B cell (primary cell): ENCODE measurements around the gene FUNDC2. TPM values are rescaled to one million over a fixed set of nuclear protein-coding genes. Genes with fewer than 3 reads are reported as not detected.

Source experiments
- ATAC-seq: fragments of 200-7000 bp; cut with Tn5 transposase; one replicate; pipeline ENCODE4 v1.10.0; 2021; ENCODE audit warnings: low read depth, mild to moderate bottlenecking, moderate number of reproducible peaks, moderate library complexity
- CTCF ChIA-PET: fragments of 350-600 bp; sonication (Branson Sonifier 250); formaldehyde crosslinking; loops from one replicate; lab custom pipeline; 2021; ENCODE audit warnings: antibody characterized with exemption, inconsistent platforms; lab: Charles Lee
- POLR2A ChIA-PET: fragments of 350-600 bp; sonication (Branson Sonifier 250); formaldehyde crosslinking; loops from one replicate; lab custom pipeline; 2021; ENCODE audit warnings: antibody characterized with exemption; lab: Charles Lee
- DNase-seq: peaks from one replicate; pipeline ENCODE4 v3.0.0; 2013
- H2AFZ ChIP-seq: 2 replicates; pipeline ENCODE4 v1.6.1; 2012; ENCODE audit warnings: mild to moderate bottlenecking, low read depth, low read length; ENCODE audit not compliant: insufficient read depth, poor library complexity, severe bottlenecking
- H3K27ac ChIP-seq, 2 donors: 1 replicate in 1 of 2; 2 replicates in 1 of 2; pipeline ENCODE4 v1.5.1; 2012 to 2013; ENCODE audit warnings: low read length in 2 of 2, mild to moderate bottlenecking in 2 of 2, moderate library complexity in 1 of 2
- H3K27me3 ChIP-seq, 4 experiments: fragments of 200-600 bp in 1 of 4; sonication (generic) in 1 of 4; replicated peaks in 1 of 4; 1 replicate in 2 of 4; 2 replicates in 2 of 4; pipeline versions ENCODE4 v1.6.1 to v1.7.0; 2013 to 2016; ENCODE audit warnings: low read length in 3 of 4, mild to moderate bottlenecking in 2 of 4, mixed read lengths in 1 of 4, moderate library complexity in 1 of 4; ENCODE audit not compliant: insufficient read depth in 4 of 4, control insufficient read depth in 3 of 4; ENCODE audit errors: control extremely low read depth in 1 of 4
- H3K36me3 ChIP-seq, 2 experiments: replicated peaks in 1 of 2; 1 replicate in 1 of 2; 2 replicates in 1 of 2; pipeline versions ENCODE4 v1.6.1 to v1.7.1; 2013; ENCODE audit warnings: low read length in 1 of 2; ENCODE audit not compliant: insufficient read depth in 2 of 2, control insufficient read depth in 1 of 2; ENCODE audit errors: control extremely low read depth in 1 of 2, extremely low read depth in 1 of 2
- H3K4me1 ChIP-seq, 2 donors: fragments of 200-600 bp in 1 of 2; sonication (generic) in 1 of 2; 1 replicate in 1 of 2; 2 replicates in 1 of 2; pipeline versions ENCODE4 v1.5.1 to v1.6.1; 2013 to 2017; ENCODE audit warnings: low read length in 2 of 2; ENCODE audit not compliant: control insufficient read depth in 2 of 2, insufficient read depth in 2 of 2
- H3K4me2 ChIP-seq: replicated peaks from 2 replicates; pipeline ENCODE3; 2012; ENCODE audit warnings: mild to moderate bottlenecking, low read depth, low read length; ENCODE audit not compliant: poor library complexity, severe bottlenecking
- H3K4me3 ChIP-seq, 5 experiments: fragments of 200-600 bp in 1 of 5; sonication (generic) in 1 of 5; 1 replicate in 3 of 5; 2 replicates in 2 of 5; pipeline versions ENCODE4 v1.5.1 to v1.7.0; 2011 to 2016; ENCODE audit warnings: low read length in 4 of 5, mild to moderate bottlenecking in 4 of 5, low read depth in 2 of 5, control low read depth in 1 of 5, moderate library complexity in 1 of 5; ENCODE audit not compliant: insufficient read depth in 1 of 5; ENCODE audit errors: control extremely low read depth in 1 of 5, extremely low read depth in 1 of 5
- H3K79me2 ChIP-seq: fragments of 200-600 bp; sonication (generic); one replicate; pipeline ENCODE4 v1.6.0; 2016; ENCODE audit warnings: low read length; ENCODE audit not compliant: control insufficient read depth, insufficient read depth
- H3K9ac ChIP-seq: fragments of 200-600 bp; sonication (generic); 2 replicates; pipeline ENCODE4 v1.6.1; 2017; ENCODE audit warnings: mild to moderate bottlenecking, low read length, moderate library complexity
- H3K9me3 ChIP-seq, 3 donors: one replicate each; pipeline versions ENCODE4 v1.6.1 to v1.7.1; 2013; ENCODE audit warnings: low read length in 2 of 3; ENCODE audit not compliant: control insufficient read depth in 2 of 3, insufficient read depth in 1 of 3; ENCODE audit errors: control extremely low read depth in 1 of 3
- H4K20me1 ChIP-seq: 2 replicates; pipeline ENCODE4 v1.6.0; 2012; ENCODE audit warnings: mild to moderate bottlenecking, low read length; ENCODE audit not compliant: insufficient read depth, control insufficient read depth, poor library complexity, severe bottlenecking
- H3K27ac Mint-ChIP-seq: one replicate; pipeline ENCODE4 v1.8.0; 2021; ENCODE audit warnings: mixed read lengths
- H3K27me3 Mint-ChIP-seq: one replicate; pipeline ENCODE4 v1.8.0; 2021; ENCODE audit warnings: mixed read lengths
- H3K4me1 Mint-ChIP-seq: one replicate; pipeline ENCODE4 v1.8.0; 2021; ENCODE audit warnings: mixed read lengths
- H3K4me3 Mint-ChIP-seq: one replicate; pipeline ENCODE4 v1.8.0; 2021; ENCODE audit warnings: mixed read lengths
- H3K9me3 Mint-ChIP-seq: one replicate; pipeline ENCODE4 v1.8.0; 2022; ENCODE audit warnings: mixed read lengths; ENCODE audit not compliant: insufficient read depth
- CTCF ChIP-seq: fragments of 200-600 bp; IDR thresholded peaks from one replicate; pipeline ENCODE4 v1.8.0; 2022; ENCODE audit warnings: antibody characterized with exemption, mild to moderate bottlenecking
- EZH2 ChIP-seq: IDR thresholded peaks from 2 replicates; pipeline ENCODE4 v1.6.1; 2012; ENCODE audit warnings: borderline replicate concordance, low read depth, mild to moderate bottlenecking, moderate library complexity, low read length; ENCODE audit not compliant: insufficient read depth, poor library complexity, severe bottlenecking
- WGBS: methylation state at CpG from one replicate; pipeline ENCODE4 v1.1.5; 2013; ENCODE audit warnings: missing lambda C conversion rate; ENCODE audit not compliant: insufficient coverage; 5-methylcytosine and 5-hydroxymethylcytosine counted together
- intact Hi-C: fragments of 100-400 bp; cut with micrococcal nuclease; formaldehyde crosslinking; loops from one replicate; pipeline ENCODE4 v1.10.0; 2022
- polyA plus RNA-seq: library from polyadenylated mRNA; depleted of rRNA; stranded (reverse); fragments of >200 nt; gene quantifications from 2 replicates; pipeline ENCODE4 v1.2.3, GENCODE V29; 2012
- total RNA-seq, 2 donors: library from RNA; stranded (reverse); fragments of 120-200 nt in 1 of 2; gene quantifications; 1 replicate in 1 of 2; 2 replicates in 1 of 2; pipeline versions ENCODE4 v1.2.3 to v1.2.4, GENCODE V29; 2013 to 2022

Gene FUNDC2
- total and polyA plus RNA-seq, 2 donors (not counting 1 experiment from before 2014, with no cell fraction given) = 32.3 to 46.5 TPM

- DNase-seq (no peak), ATAC-seq (no peak)
- Histone ChIP-seq H3K9ac (no peak overlapping the region), H3K4me2 (no peak overlapping the region), H4K20me1 (no peaks in the 10 kb centered on the region), H3K27ac (no peak overlapping the region), H3K9me3 (no peaks in the 10 kb centered on the region), H3K27me3 (no peaks in the 10 kb centered on the region), H3K4me3 (no peak overlapping the region), H3K4me1 (no peaks in the 10 kb centered on the region), H3K36me3 (peaks cover 4 to 10% of the 10 kb centered on the region in 2 experiments), H3K79me2 (no peaks in the 10 kb centered on the region), H2AFZ (no peak overlapping the region)
- H3K4me1 Mint-ChIP-seq = no peaks in the 10 kb centered on the region
- no peak overlapping the region for H3K4me3 Mint-ChIP-seq
- no CpG with 5 or more reads among the region's 2 CpGs for WGBS
- no peaks in the 10 kb centered on the region for H3K9me3 Mint-ChIP-seq
- intact Hi-C loops = no loop called here
- ChIA-PET POLR2A (no interaction called here), CTCF (no interaction called here)
- TF ChIP-seq CTCF = no peak
- TF ChIP-seq EZH2 = no peak
- no peaks in the 10 kb centered on the region for H3K27me3 Mint-ChIP-seq
- no peak overlapping the region for H3K27ac Mint-ChIP-seq
Observed at GRCh38 chrX:155105919-155106318, 79.3 kb downstream of the FUNDC2 start.

- H3K4me3 ChIP-seq = no peak overlapping the region
- Mint-ChIP-seq H3K9me3 (no peaks in the 10 kb centered on the region), H3K4me1 (no peaks in the 10 kb centered on the region), H3K27me3 (no peaks in the 10 kb centered on the region), H3K27ac (no peak overlapping the region), H3K4me3 (no peak overlapping the region)
- H3K9ac ChIP-seq = no peak overlapping the region
- no peaks in the 10 kb centered on the region for H3K79me2 ChIP-seq
- H4K20me1 ChIP-seq = no peaks in the 10 kb centered on the region
- no peaks in the 10 kb centered on the region for H3K4me1 ChIP-seq
- no peaks in the 10 kb centered on the region for H3K27me3 ChIP-seq
- TF ChIP-seq CTCF (no peak), EZH2 (no peak)
- intact Hi-C loops = no loop called here
- ChIA-PET POLR2A (no interaction called here), CTCF (no interaction called here)
- ATAC-seq (no peak), DNase-seq (no peak)
- no peak overlapping the region for H3K4me2 ChIP-seq
- no peak overlapping the region for H2AFZ ChIP-seq
- H3K9me3 ChIP-seq = no peaks in the 10 kb centered on the region
- no peak overlapping the region for H3K27ac ChIP-seq
- H3K36me3 ChIP-seq = peaks cover 4 to 10% of the 10 kb centered on the region in 2 experiments
Observed at GRCh38 chrX:155108427-155108826, 81.8 kb downstream of the FUNDC2 start.

Other genes with a start within 250 kb of the FUNDC2 start
- 7.2 and 7.7 TPM in 2 replicates for gene MPP1, start 221.4 kb upstream of the FUNDC2 start, total RNA-seq
- 5.0 and 7.4 TPM in 2 replicates for gene MPP1, start 221.4 kb upstream of the FUNDC2 start, polyA plus RNA-seq
- not detected in 2 replicates for gene SMIM9, start 192.2 kb upstream of the FUNDC2 start, total RNA-seq
- gene SMIM9, start 192.2 kb upstream of the FUNDC2 start, polyA plus RNA-seq = not detected in 2 replicates
- gene F8A1, start 140.5 kb upstream of the FUNDC2 start, total RNA-seq = 35.8 and 39.1 TPM in 2 replicates
- gene F8A1, start 140.5 kb upstream of the FUNDC2 start, polyA plus RNA-seq = 2.4 and 8.6 TPM in 2 replicates
- 1.4 and 2.9 TPM in 2 replicates for gene F8, start 4.1 kb upstream of the FUNDC2 start, total RNA-seq
- gene F8, start 4.1 kb upstream of the FUNDC2 start, polyA plus RNA-seq = 0.69 and 0.86 TPM in 2 replicates
- 4.4 and 6.0 TPM in 2 replicates for gene CMC4, start 44.3 kb downstream of the FUNDC2 start, total RNA-seq
- 8.3 and 10.1 TPM in 2 replicates for gene CMC4, start 44.3 kb downstream of the FUNDC2 start, polyA plus RNA-seq
- 13.4 and 20.3 TPM in 2 replicates for gene MTCP1, start 44.3 kb downstream of the FUNDC2 start, total RNA-seq
- gene MTCP1, start 44.3 kb downstream of the FUNDC2 start, polyA plus RNA-seq = 2.6 and 2.9 TPM in 2 replicates
- 14.3 and 16.9 TPM in 2 replicates for gene BRCC3, start 44.7 kb downstream of the FUNDC2 start, total RNA-seq
- 7.3 and 9.8 TPM in 2 replicates for gene BRCC3, start 44.7 kb downstream of the FUNDC2 start, polyA plus RNA-seq
- 29.7 and 30.0 TPM in 2 replicates for gene VBP1, start 189.6 kb downstream of the FUNDC2 start, total RNA-seq
- 6.5 and 9.6 TPM in 2 replicates for gene VBP1, start 189.6 kb downstream of the FUNDC2 start, polyA plus RNA-seq
- gene RAB39B, start 237.6 kb downstream of the FUNDC2 start, total RNA-seq = 7.8 and 8.8 TPM in 2 replicates
- gene RAB39B, start 237.6 kb downstream of the FUNDC2 start, polyA plus RNA-seq = 2.0 and 2.4 TPM in 2 replicates